ENCODE results near the gene ANTXR2. TPM values are rescaled to one million over a fixed set of nuclear protein-coding genes. Genes with fewer than 3 reads are reported as not detected.

Gene ANTXR2
- total RNA-seq, 2 donors from 2014 or later, result 13.6 to 16.4 TPM

GRCh38 chr4:80101071-80101791 is 28.2 kb upstream of the ANTXR2 start:
- H3K36me3 Mint-ChIP-seq (ENCODE audit: low read depth), result no peaks in the 10 kb centered on the region
- Histone ChIP-seq H3K9ac (ENCODE audit: extremely low read depth, low read length, poor library complexity, severe bottlenecking) (no peak overlapping the region), H3K27me3 (ENCODE audit: control insufficient read depth, insufficient read depth, low read length, poor library complexity, severe bottlenecking) (no peaks in the 10 kb centered on the region), H3K36me3 (ENCODE audit: control insufficient read depth, insufficient read depth, low read length) (no peaks in the 10 kb centered on the region), H3K4me3 (ENCODE audit: low read length) (no peak overlapping the region), H3K27ac (ENCODE audit: low read depth, low read length) (no peak overlapping the region), H3K4me1 (ENCODE audit: control insufficient read depth, insufficient read depth, low read length) (no peaks in the 10 kb centered on the region), H3K9me3 (ENCODE audit: control insufficient read depth, low read length) (no peaks in the 10 kb centered on the region)
- DNase-seq, result no peak
- no peaks in the 10 kb centered on the region for H3K9me3 Mint-ChIP-seq
- no peak overlapping the region for H3K27ac Mint-ChIP-seq
- no peak for TF ChIP-seq CTCF (conservative IDR thresholded peaks at IDR 0.05)
- H3K4me1 Mint-ChIP-seq, result peaks cover 1% of the 10 kb centered on the region
- 93 to 100% methylated on average over 1 to 4 of the region's 5 CpGs for WGBS, 2 experiments (ENCODE audit: insufficient coverage in 1 of 2, insufficient read length in 1 of 2)
- no peaks in the 10 kb centered on the region for H3K27me3 Mint-ChIP-seq (ENCODE audit: insufficient read depth)
- H3K4me3 Mint-ChIP-seq, result no peak overlapping the region

- Histone ChIP-seq H3K9me3 (ENCODE audit: control insufficient read depth, low read length) (no peaks in the 10 kb centered on the region), H3K4me3 (ENCODE audit: low read length) (no peak overlapping the region), H3K9ac (ENCODE audit: extremely low read depth, low read length, poor library complexity, severe bottlenecking) (no peak overlapping the region), H3K27me3 (ENCODE audit: control insufficient read depth, insufficient read depth, low read length, poor library complexity, severe bottlenecking) (no peaks in the 10 kb centered on the region), H3K27ac (ENCODE audit: low read depth, low read length) (no peak overlapping the region), H3K36me3 (ENCODE audit: control insufficient read depth, insufficient read depth, low read length) (no peaks in the 10 kb centered on the region), H3K4me1 (ENCODE audit: control insufficient read depth, insufficient read depth, low read length) (no peaks in the 10 kb centered on the region)
- H3K4me3 Mint-ChIP-seq, result no peak overlapping the region
- no peaks in the 10 kb centered on the region for H3K9me3 Mint-ChIP-seq
- no peak for TF ChIP-seq CTCF (conservative IDR thresholded peaks at IDR 0.05)
- H3K27ac Mint-ChIP-seq, result no peak overlapping the region
- H3K4me1 Mint-ChIP-seq, result peaks cover 3% of the 10 kb centered on the region
- WGBS, 2 experiments (ENCODE audit: insufficient coverage in 1 of 2, insufficient read length in 1 of 2), result 80 to 89% methylated on average over 1 of the region's 1 CpG
- no peak for DNase-seq
- no peaks in the 10 kb centered on the region for H3K27me3 Mint-ChIP-seq (ENCODE audit: insufficient read depth)
- no peaks in the 10 kb centered on the region for H3K36me3 Mint-ChIP-seq (ENCODE audit: low read depth)
These were observed 26.6 kb upstream of the ANTXR2 start for GRCh38 chr4:80099671-80100070.

GRCh38 chr4:80098635-80099034 is 25.6 kb upstream of the ANTXR2 start:
- DNase-seq, result no peak
- no peak overlapping the region for H3K27ac ChIP-seq (ENCODE audit: low read depth, low read length)
- no peak for TF ChIP-seq CTCF (conservative IDR thresholded peaks at IDR 0.05)
- 87 to 100% methylated on average over 1 of the region's 1 CpG for WGBS, 2 experiments (ENCODE audit: insufficient coverage in 1 of 2, insufficient read length in 1 of 2)
- H3K4me1 ChIP-seq (ENCODE audit: control insufficient read depth, insufficient read depth, low read length), result no peaks in the 10 kb centered on the region
- Mint-ChIP-seq H3K4me1 (peaks cover 3% of the 10 kb centered on the region), H3K36me3 (ENCODE audit: low read depth) (no peaks in the 10 kb centered on the region), H3K27me3 (ENCODE audit: insufficient read depth) (no peaks in the 10 kb centered on the region), H3K27ac (no peak overlapping the region), H3K9me3 (no peaks in the 10 kb centered on the region), H3K4me3 (no peak overlapping the region)
- no peak overlapping the region for H3K4me3 ChIP-seq (ENCODE audit: low read length)
- no peaks in the 10 kb centered on the region for H3K36me3 ChIP-seq (ENCODE audit: control insufficient read depth, insufficient read depth, low read length)
- H3K9ac ChIP-seq (ENCODE audit: extremely low read depth, low read length, poor library complexity, severe bottlenecking), result no peak overlapping the region
- no peaks in the 10 kb centered on the region for H3K9me3 ChIP-seq (ENCODE audit: control insufficient read depth, low read length)
- H3K27me3 ChIP-seq (ENCODE audit: control insufficient read depth, insufficient read depth, low read length, poor library complexity, severe bottlenecking), result no peaks in the 10 kb centered on the region

Measured in endodermal cell (in vitro differentiated cells).